ENCODE results near the gene TASOR2.

TASOR2 gene

DNA sequence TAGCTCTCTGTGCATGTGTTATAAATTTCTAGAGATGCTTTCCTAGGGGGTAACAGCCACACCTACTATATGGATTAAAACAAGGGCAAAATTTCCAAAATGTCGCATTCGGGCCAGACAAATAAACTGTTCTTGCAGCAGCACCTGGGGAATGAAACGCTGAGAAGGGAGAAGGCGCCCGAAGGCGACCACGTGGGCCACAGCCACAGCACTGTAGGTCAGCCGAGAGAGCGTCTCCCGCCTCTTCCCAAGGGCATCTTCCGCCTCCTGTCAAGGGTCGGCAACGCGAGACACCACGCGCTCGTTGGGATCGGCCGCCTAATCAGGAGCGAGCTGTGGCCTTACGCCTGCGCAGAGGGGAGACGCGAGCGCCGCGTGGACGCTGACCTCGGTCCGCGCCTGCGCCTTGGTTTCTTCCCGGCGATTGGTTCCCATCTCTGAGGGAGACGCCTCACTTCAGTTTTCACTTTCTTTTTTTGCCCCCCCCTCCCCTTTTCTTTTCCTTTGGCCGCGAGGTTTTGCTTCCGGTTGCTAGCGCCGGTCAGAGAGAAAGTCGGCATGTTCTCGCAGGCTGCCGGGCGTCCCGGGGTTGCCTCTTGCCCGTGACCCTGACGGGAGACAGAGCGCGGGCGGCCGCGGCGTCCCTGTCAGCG is at the start of gene TASOR2:
Gene TASOR2 (plus strand): TSS at position 521 of the 653 bp plus-strand sequence. CDS start 35,805 bp downstream, outside the sequence.
- peak within 1 kb of the TSS; percentile 92 for H3K4me3 ChIP-seq (ENCODE audit: low read length)
- H3K9me3 ChIP-seq (ENCODE audit: low read length), result no peaks in the 10 kb centered on the region
- H3K36me3 ChIP-seq (ENCODE audit: insufficient read depth, low read length), result no peaks in the 10 kb centered on the region
- no peaks in the 10 kb centered on the region for H3K27me3 ChIP-seq (ENCODE audit: insufficient read depth, low read length)
- peak within 1 kb of the TSS; percentile 56 for H2AFZ ChIP-seq (ENCODE audit: low read depth, low read length)
- H3K4me1 ChIP-seq (ENCODE audit: insufficient read depth, low read length), result peaks cover 8% of the 10 kb centered on the region

DNA sequence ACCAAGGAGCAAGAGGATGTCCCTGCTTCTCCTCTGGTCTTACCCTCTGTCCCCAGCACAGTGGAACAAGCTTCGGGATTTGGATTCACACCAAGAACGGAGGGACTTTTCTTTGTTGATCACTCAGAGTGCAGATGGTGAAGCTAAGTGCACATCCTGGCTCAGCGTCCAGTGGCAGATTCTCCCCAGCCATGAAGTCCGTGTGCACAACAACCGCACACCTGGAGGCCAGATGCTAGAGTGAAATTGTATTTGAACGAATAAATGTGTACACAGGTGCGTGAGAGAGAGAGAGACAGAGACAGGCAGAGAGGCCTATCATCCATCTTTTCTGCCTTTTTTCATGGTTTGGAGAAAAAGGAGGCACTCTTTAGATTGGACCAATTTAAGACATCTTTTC is 49.7 kb upstream of the TASOR2 start:
- H3K4me1 ChIP-seq (ENCODE audit: insufficient read depth, low read length), result no peaks in the 10 kb centered on the region
- no peaks in the 10 kb centered on the region for H3K27me3 ChIP-seq (ENCODE audit: insufficient read depth, low read length)
- H3K36me3 ChIP-seq (ENCODE audit: insufficient read depth, low read length), result peaks cover 14% of the 10 kb centered on the region
- H3K4me3 ChIP-seq (ENCODE audit: low read length), result no peak overlapping the region
- no peaks in the 10 kb centered on the region for H3K9me3 ChIP-seq (ENCODE audit: low read length)
- no peak overlapping the region for H2AFZ ChIP-seq (ENCODE audit: low read depth, low read length)

- Histone ChIP-seq H3K9me3 (ENCODE audit: low read length) (no peaks in the 10 kb centered on the region), H3K4me3 (ENCODE audit: low read length) (no peak overlapping the region), H2AFZ (ENCODE audit: low read depth, low read length) (no peak overlapping the region), H3K36me3 (ENCODE audit: insufficient read depth, low read length) (peaks cover 31% of the 10 kb centered on the region), H3K27me3 (ENCODE audit: insufficient read depth, low read length) (no peaks in the 10 kb centered on the region), H3K4me1 (ENCODE audit: insufficient read depth, low read length) (peaks cover 3% of the 10 kb centered on the region)
These were observed 46.1 kb upstream of the TASOR2 start for GRCh38 chr10:5638494-5638893.

DNA sequence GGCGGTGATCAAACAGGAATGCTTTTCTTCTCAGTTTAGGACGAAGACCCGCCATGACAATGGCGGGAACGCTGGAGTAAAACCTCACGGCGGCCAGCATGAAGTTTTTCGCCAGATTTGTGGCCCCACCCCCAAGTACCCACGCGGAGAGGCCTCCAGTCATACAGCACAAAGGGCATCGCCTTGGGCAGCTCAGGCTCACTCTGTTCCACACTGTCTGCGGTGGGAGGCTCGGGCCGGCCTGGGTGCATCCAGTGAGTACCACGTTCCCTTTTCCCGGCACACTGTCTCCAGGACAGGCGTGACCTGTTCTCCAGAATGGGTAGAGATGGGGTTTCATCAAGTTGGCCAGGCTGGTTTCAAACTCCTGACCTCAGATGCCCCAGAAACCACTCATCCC is 45.6 kb upstream of the TASOR2 start:
- Histone ChIP-seq H3K9me3 (ENCODE audit: low read length) (no peaks in the 10 kb centered on the region), H2AFZ (ENCODE audit: low read depth, low read length) (no peak overlapping the region), H3K4me3 (ENCODE audit: low read length) (no peak overlapping the region), H3K27me3 (ENCODE audit: insufficient read depth, low read length) (no peaks in the 10 kb centered on the region), H3K36me3 (ENCODE audit: insufficient read depth, low read length) (peaks cover 34% of the 10 kb centered on the region), H3K4me1 (ENCODE audit: insufficient read depth, low read length) (peaks cover 6% of the 10 kb centered on the region)

GRCh38 chr10:5640036-5640435 is 44.6 kb upstream of the TASOR2 start:
- H3K27me3 ChIP-seq (ENCODE audit: insufficient read depth, low read length), result no peaks in the 10 kb centered on the region
- H3K4me1 ChIP-seq (ENCODE audit: insufficient read depth, low read length), result peaks cover 6% of the 10 kb centered on the region
- no peak overlapping the region for H2AFZ ChIP-seq (ENCODE audit: low read depth, low read length)
- no peak overlapping the region for H3K4me3 ChIP-seq (ENCODE audit: low read length)
- peaks cover 37% of the 10 kb centered on the region for H3K36me3 ChIP-seq (ENCODE audit: insufficient read depth, low read length)
- H3K9me3 ChIP-seq (ENCODE audit: low read length), result no peaks in the 10 kb centered on the region

DNA sequence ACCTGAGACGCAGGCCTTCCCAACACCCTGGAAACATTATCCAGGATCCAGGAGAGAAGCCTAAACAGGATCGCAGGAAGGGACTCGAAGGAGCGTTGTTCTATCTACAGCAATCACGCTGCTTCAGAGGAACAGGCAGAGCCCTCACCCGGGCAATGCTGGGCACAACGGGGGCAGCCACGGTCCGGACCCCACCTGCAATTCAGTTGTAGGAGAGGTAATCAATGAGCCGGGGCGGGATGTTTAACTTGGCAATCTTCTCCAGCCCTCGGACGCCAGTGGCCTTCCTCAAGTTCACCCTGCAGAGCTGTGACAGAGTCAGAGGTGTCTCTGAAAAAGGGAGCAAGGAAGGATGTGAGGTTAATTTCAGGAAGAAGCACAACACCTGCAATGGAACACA is 44.1 kb upstream of the TASOR2 start:
- Histone ChIP-seq H3K9me3 (ENCODE audit: low read length) (no peaks in the 10 kb centered on the region), H3K36me3 (ENCODE audit: insufficient read depth, low read length) (peaks cover 37% of the 10 kb centered on the region), H3K4me1 (ENCODE audit: insufficient read depth, low read length) (peaks cover 6% of the 10 kb centered on the region), H3K4me3 (ENCODE audit: low read length) (no peak overlapping the region), H2AFZ (ENCODE audit: low read depth, low read length) (no peak overlapping the region), H3K27me3 (ENCODE audit: insufficient read depth, low read length) (no peaks in the 10 kb centered on the region)

DNA sequence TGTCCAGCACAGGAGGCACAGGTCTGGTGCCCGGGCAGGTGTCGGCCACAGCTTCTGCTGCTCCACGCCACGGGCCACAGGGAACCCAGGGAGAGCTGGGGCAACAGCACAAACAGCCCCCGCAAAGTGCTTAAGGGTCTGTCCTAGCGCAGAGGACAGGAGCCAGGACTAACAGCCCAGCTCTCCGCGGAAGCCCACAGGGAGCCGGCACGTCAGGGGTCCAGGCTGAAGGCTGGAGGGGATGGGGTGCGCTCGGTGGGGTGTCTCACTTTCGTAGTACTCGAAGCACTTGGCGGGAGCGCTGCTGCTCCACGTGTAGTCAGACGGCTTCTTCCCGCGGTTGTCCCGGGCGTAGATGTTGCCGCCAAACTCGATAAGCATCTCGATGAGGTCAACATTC is 43.1 kb upstream of the TASOR2 start:
- Histone ChIP-seq H3K4me3 (ENCODE audit: low read length) (no peak overlapping the region), H2AFZ (ENCODE audit: low read depth, low read length) (no peak overlapping the region), H3K36me3 (ENCODE audit: insufficient read depth, low read length) (peaks cover 37% of the 10 kb centered on the region), H3K4me1 (ENCODE audit: insufficient read depth, low read length) (peaks cover 6% of the 10 kb centered on the region), H3K9me3 (ENCODE audit: low read length) (no peaks in the 10 kb centered on the region), H3K27me3 (ENCODE audit: insufficient read depth, low read length) (no peaks in the 10 kb centered on the region)

GRCh38 chr10:5643346-5644067 is 41.1 kb upstream of the TASOR2 start:
- H3K36me3 ChIP-seq (ENCODE audit: insufficient read depth, low read length), result peaks cover 35% of the 10 kb centered on the region
- no peak overlapping the region for H2AFZ ChIP-seq (ENCODE audit: low read depth, low read length)
- H3K9me3 ChIP-seq (ENCODE audit: low read length), result no peaks in the 10 kb centered on the region
- H3K27me3 ChIP-seq (ENCODE audit: insufficient read depth, low read length), result no peaks in the 10 kb centered on the region
- peaks cover 6% of the 10 kb centered on the region for H3K4me1 ChIP-seq (ENCODE audit: insufficient read depth, low read length)
- no peak overlapping the region for H3K4me3 ChIP-seq (ENCODE audit: low read length)

DNA sequence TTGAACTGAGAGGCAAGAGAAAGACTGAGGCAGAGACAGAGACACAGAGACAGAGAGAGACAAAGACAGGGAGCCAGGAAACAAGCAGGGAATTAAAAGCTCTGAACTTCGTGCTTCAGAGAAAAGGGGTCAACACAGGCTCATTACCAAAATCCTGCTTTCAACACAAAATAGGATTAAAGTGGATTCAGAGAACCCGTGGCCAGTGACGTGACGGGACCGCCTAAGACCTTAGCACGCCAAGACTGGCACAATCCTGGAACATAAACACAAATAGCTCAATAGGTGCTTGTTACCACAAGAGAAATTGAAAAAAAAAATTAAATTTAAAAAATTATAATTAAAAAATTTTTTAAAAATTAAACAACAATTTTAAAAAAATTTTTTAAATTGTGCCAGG is 39.7 kb upstream of the TASOR2 start:
- Histone ChIP-seq H3K4me1 (ENCODE audit: insufficient read depth, low read length) (peaks cover 6% of the 10 kb centered on the region), H3K36me3 (ENCODE audit: insufficient read depth, low read length) (peaks cover 24% of the 10 kb centered on the region), H3K4me3 (ENCODE audit: low read length) (no peak overlapping the region), H2AFZ (ENCODE audit: low read depth, low read length) (no peak overlapping the region), H3K9me3 (ENCODE audit: low read length) (no peaks in the 10 kb centered on the region), H3K27me3 (ENCODE audit: insufficient read depth, low read length) (no peaks in the 10 kb centered on the region)

DNA sequence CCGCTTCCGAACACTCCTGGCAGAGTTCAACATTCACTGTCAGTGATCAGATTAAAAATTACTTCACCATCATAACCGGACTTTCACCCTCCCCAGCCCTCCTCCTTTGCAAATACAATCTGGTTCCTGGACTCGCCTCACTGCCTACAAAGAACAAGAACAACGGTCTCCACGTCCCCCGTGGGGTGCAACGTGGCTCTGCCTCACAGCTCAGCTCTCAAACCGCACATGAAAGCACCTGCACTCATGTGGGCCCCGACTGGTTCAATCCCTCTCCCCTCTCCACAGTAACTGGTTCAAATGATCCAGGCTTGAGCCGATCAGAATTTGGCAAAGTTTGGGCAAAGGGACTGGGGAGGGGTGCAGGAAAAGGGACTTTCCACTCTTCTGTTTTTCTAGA is 39.3 kb upstream of the TASOR2 start:
- H2AFZ ChIP-seq (ENCODE audit: low read depth, low read length), result no peak overlapping the region
- no peaks in the 10 kb centered on the region for H3K9me3 ChIP-seq (ENCODE audit: low read length)
- peaks cover 6% of the 10 kb centered on the region for H3K4me1 ChIP-seq (ENCODE audit: insufficient read depth, low read length)
- no peak overlapping the region for H3K4me3 ChIP-seq (ENCODE audit: low read length)
- H3K27me3 ChIP-seq (ENCODE audit: insufficient read depth, low read length), result no peaks in the 10 kb centered on the region
- peaks cover 22% of the 10 kb centered on the region for H3K36me3 ChIP-seq (ENCODE audit: insufficient read depth, low read length)

DNA sequence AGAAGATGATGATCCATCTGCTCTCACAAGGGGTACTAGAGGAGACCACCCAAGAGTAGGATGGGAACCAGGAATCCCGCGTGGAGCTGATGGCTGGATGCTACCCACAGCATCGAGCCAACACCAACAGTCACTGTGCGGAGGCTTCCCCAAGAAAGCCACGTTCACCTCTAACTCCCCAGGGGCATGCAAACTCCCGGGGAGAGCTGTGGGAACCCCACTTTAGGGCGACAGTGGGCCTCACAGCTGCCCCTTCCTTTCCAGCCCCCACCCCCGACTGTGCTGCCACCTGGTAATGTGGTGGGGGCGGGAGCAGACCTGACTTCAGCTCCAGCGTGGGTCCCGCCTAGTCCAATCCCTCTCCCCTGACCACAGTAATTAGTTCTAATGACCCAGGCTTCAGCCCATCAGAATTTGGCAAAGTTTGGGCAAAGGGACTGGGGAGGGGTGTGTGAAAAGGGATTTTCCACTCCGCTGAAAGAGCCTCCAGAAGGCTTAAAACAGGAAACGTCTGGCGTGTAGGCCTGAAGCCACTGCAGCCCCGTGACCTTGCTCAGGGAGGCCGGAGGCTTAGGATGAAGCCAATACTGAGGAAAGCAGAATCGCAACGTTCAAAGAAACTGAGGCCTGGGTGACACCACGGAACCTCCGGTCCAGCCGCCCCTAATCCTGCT is 38.6 kb upstream of the TASOR2 start:
- H3K27me3 ChIP-seq (ENCODE audit: insufficient read depth, low read length), result no peaks in the 10 kb centered on the region
- H3K36me3 ChIP-seq (ENCODE audit: insufficient read depth, low read length), result peaks cover 17% of the 10 kb centered on the region
- H3K9me3 ChIP-seq (ENCODE audit: low read length), result no peaks in the 10 kb centered on the region
- no peak overlapping the region for H2AFZ ChIP-seq (ENCODE audit: low read depth, low read length)
- no peak overlapping the region for H3K4me3 ChIP-seq (ENCODE audit: low read length)
- H3K4me1 ChIP-seq (ENCODE audit: insufficient read depth, low read length), result peaks cover 6% of the 10 kb centered on the region

DNA sequence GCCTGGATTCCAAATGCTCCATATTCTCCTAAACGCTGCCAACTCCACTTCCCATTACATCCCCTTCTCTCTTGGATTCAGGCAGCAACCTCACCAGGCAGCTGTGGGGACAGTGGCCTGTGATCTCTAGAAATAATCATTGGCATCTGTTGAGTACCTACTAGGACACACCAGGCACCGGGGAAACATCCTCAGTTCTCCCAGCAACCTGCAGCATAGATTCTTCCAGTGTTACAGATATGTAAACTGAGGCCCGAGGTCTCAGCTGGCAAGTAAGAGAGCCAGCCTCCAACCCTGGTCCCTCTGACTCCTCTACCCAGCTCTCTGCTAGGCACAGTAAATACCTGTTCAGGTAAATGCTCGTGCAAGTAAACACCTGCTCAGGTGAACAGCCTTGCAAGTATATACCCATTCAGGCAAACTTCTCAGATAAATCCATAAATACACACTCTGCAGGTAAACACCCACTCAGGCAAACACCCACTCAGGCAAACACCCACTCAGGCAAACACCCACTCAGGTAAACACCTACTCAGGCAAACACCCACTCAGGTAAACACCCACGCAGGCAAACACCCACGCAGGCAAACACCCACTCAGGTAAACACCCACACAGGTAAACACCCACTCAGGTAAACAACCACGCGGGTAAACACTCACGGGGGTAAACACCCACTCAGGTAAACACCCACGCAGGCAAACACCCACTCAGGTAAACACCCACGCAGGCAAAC is 37.0 kb upstream of the TASOR2 start:
- H3K4me3 ChIP-seq (ENCODE audit: low read length), result no peak overlapping the region
- no peaks in the 10 kb centered on the region for H3K9me3 ChIP-seq (ENCODE audit: low read length)
- no peaks in the 10 kb centered on the region for H3K27me3 ChIP-seq (ENCODE audit: insufficient read depth, low read length)
- peaks cover 9% of the 10 kb centered on the region for H3K36me3 ChIP-seq (ENCODE audit: insufficient read depth, low read length)
- no peak overlapping the region for H2AFZ ChIP-seq (ENCODE audit: low read depth, low read length)
- H3K4me1 ChIP-seq (ENCODE audit: insufficient read depth, low read length), result peaks cover 6% of the 10 kb centered on the region

Measured in neuron (in vitro differentiated cells).